ENCODE data around the gene ZNF746. TPM values are rescaled to one million over a fixed set of nuclear protein-coding genes. Genes with fewer than 3 reads are reported as not detected.

Gene ZNF746
- total and polyA plus RNA-seq, 4 donors = 12.2 to 22.4 (median 16.8) TPM

GRCh38 chr7:149436358-149436757 is 61.3 kb downstream of the ZNF746 start:
- WGBS (ENCODE audit: insufficient coverage) = 95% methylated on average over 15 of the region's 15 CpGs
- peaks cover 2% of the 10 kb centered on the region for H3K4me1 ChIP-seq (ENCODE audit: control insufficient read depth, insufficient read depth, low read length)

GRCh38 chr7:149433124-149433523 is 64.5 kb downstream of the ZNF746 start:
- Histone ChIP-seq H3K36me3 (ENCODE audit: control insufficient read depth, insufficient read depth, low read length) (peaks cover 37% of the 10 kb centered on the region), H3K27ac (ENCODE audit: low read depth, low read length) (no peak overlapping the region)
- 86% methylated on average over 8 of the region's 8 CpGs for WGBS (ENCODE audit: insufficient coverage)

More at GRCh38 chr7:149436358-149436757, 61.3 kb downstream of the ZNF746 start:
- no peak for DNase-seq (ENCODE audit: low read depth in 4 of 6, low spot score in 6 of 6)
- Histone ChIP-seq H3K27ac (ENCODE audit: low read depth, low read length) (no peak overlapping the region), H3K9me3 (ENCODE audit: control insufficient read depth, insufficient read depth, low read length) (no peaks in the 10 kb centered on the region), H3K36me3 (ENCODE audit: control insufficient read depth, insufficient read depth, low read length) (peaks cover 33% of the 10 kb centered on the region), H3K4me3 (ENCODE audit: low read depth, low read length) (no peak overlapping the region), H3K27me3 (ENCODE audit: control insufficient read depth, insufficient read depth, low read length) (no peaks in the 10 kb centered on the region)

GRCh38 chr7:149432121-149432691 is 65.4 kb downstream of the ZNF746 start:
- Histone ChIP-seq H3K4me3 (ENCODE audit: low read depth, low read length) (no peak overlapping the region), H3K27me3 (ENCODE audit: control insufficient read depth, insufficient read depth, low read length) (no peaks in the 10 kb centered on the region), H3K27ac (ENCODE audit: low read depth, low read length) (no peak overlapping the region), H3K36me3 (ENCODE audit: control insufficient read depth, insufficient read depth, low read length) (peaks cover 37% of the 10 kb centered on the region), H3K4me1 (ENCODE audit: control insufficient read depth, insufficient read depth, low read length) (peaks cover 21% of the 10 kb centered on the region), H3K9me3 (ENCODE audit: control insufficient read depth, insufficient read depth, low read length) (no peaks in the 10 kb centered on the region)
- DNase-seq (ENCODE audit: low read depth in 4 of 6, low spot score in 6 of 6) = no peak
- WGBS (ENCODE audit: insufficient coverage) = 90% methylated on average over 53 of the region's 53 CpGs

More at GRCh38 chr7:149433124-149433523, 64.5 kb downstream of the ZNF746 start:
- no peak for DNase-seq (ENCODE audit: low read depth in 4 of 6, low spot score in 6 of 6)
- H3K27me3 ChIP-seq (ENCODE audit: control insufficient read depth, insufficient read depth, low read length) = no peaks in the 10 kb centered on the region
- H3K9me3 ChIP-seq (ENCODE audit: control insufficient read depth, insufficient read depth, low read length) = no peaks in the 10 kb centered on the region
- no peak overlapping the region for H3K4me3 ChIP-seq (ENCODE audit: low read depth, low read length)
- H3K4me1 ChIP-seq (ENCODE audit: control insufficient read depth, insufficient read depth, low read length) = peaks cover 21% of the 10 kb centered on the region

GRCh38 chr7:149431486-149432120 is 66.0 kb downstream of the ZNF746 start:
- H3K27ac ChIP-seq (ENCODE audit: low read depth, low read length) = no peak overlapping the region
- H3K9me3 ChIP-seq (ENCODE audit: control insufficient read depth, insufficient read depth, low read length) = no peaks in the 10 kb centered on the region
- WGBS (ENCODE audit: insufficient coverage) = 87% methylated on average over 54 of the region's 66 CpGs
- peaks cover 23% of the 10 kb centered on the region for H3K4me1 ChIP-seq (ENCODE audit: control insufficient read depth, insufficient read depth, low read length)
- peaks cover 35% of the 10 kb centered on the region for H3K36me3 ChIP-seq (ENCODE audit: control insufficient read depth, insufficient read depth, low read length)
- no peak overlapping the region for H3K4me3 ChIP-seq (ENCODE audit: low read depth, low read length)
- H3K27me3 ChIP-seq (ENCODE audit: control insufficient read depth, insufficient read depth, low read length) = no peaks in the 10 kb centered on the region
- DNase-seq (ENCODE audit: low read depth in 4 of 6, low spot score in 6 of 6) = no peak

GRCh38 chr7:149430192-149430591 is 67.4 kb downstream of the ZNF746 start:
- Histone ChIP-seq H3K4me1 (ENCODE audit: control insufficient read depth, insufficient read depth, low read length) (peaks cover 23% of the 10 kb centered on the region), H3K27me3 (ENCODE audit: control insufficient read depth, insufficient read depth, low read length) (no peaks in the 10 kb centered on the region), H3K36me3 (ENCODE audit: control insufficient read depth, insufficient read depth, low read length) (peaks cover 27% of the 10 kb centered on the region), H3K27ac (ENCODE audit: low read depth, low read length) (peak overlapping the region; percentile 22), H3K9me3 (ENCODE audit: control insufficient read depth, insufficient read depth, low read length) (no peaks in the 10 kb centered on the region), H3K4me3 (ENCODE audit: low read depth, low read length) (no peak overlapping the region)
- WGBS (ENCODE audit: insufficient coverage) = 61% methylated on average over 3 of the region's 4 CpGs
- no peak for DNase-seq (ENCODE audit: low read depth in 4 of 6, low spot score in 6 of 6)

GRCh38 chr7:149427893-149428292 is 69.7 kb downstream of the ZNF746 start:
- H3K4me3 ChIP-seq (ENCODE audit: low read depth, low read length) = no peak overlapping the region
- H3K4me1 ChIP-seq (ENCODE audit: control insufficient read depth, insufficient read depth, low read length) = peaks cover 31% of the 10 kb centered on the region
- DNase-seq (ENCODE audit: low read depth in 4 of 6, low spot score in 6 of 6) = no peak
- peaks cover 5% of the 10 kb centered on the region for H3K27me3 ChIP-seq (ENCODE audit: control insufficient read depth, insufficient read depth, low read length)
- no peaks in the 10 kb centered on the region for H3K9me3 ChIP-seq (ENCODE audit: control insufficient read depth, insufficient read depth, low read length)
- H3K36me3 ChIP-seq (ENCODE audit: control insufficient read depth, insufficient read depth, low read length) = peaks cover 19% of the 10 kb centered on the region
- 93% methylated on average over 2 of the region's 2 CpGs for WGBS (ENCODE audit: insufficient coverage)
- H3K27ac ChIP-seq (ENCODE audit: low read depth, low read length) = no peak overlapping the region

- WGBS (ENCODE audit: insufficient coverage) = 62% methylated on average over 3 of the region's 4 CpGs
- Histone ChIP-seq H3K27me3 (ENCODE audit: control insufficient read depth, insufficient read depth, low read length) (peaks cover 8% of the 10 kb centered on the region), H3K4me1 (ENCODE audit: control insufficient read depth, insufficient read depth, low read length) (peaks cover 36% of the 10 kb centered on the region), H3K9me3 (ENCODE audit: control insufficient read depth, insufficient read depth, low read length) (no peaks in the 10 kb centered on the region), H3K36me3 (ENCODE audit: control insufficient read depth, insufficient read depth, low read length) (peaks cover 12% of the 10 kb centered on the region), H3K27ac (ENCODE audit: low read depth, low read length) (no peak overlapping the region), H3K4me3 (ENCODE audit: low read depth, low read length) (no peak overlapping the region)
- DNase-seq (ENCODE audit: low read depth in 4 of 6, low spot score in 6 of 6) = peak in 2 of 6 donors; percentile 4 to 25
Measured at GRCh38 chr7:149427096-149427680, 70.4 kb downstream of the ZNF746 start.

GRCh38 chr7:149423449-149424110 is 74.0 kb downstream of the ZNF746 start:
- DNase-seq (ENCODE audit: low read depth in 4 of 6, low spot score in 6 of 6) = peak in 2 of 6 donors; percentile 50 to 84
- H3K4me3 ChIP-seq (ENCODE audit: low read depth, low read length) = no peak overlapping the region
- no peaks in the 10 kb centered on the region for H3K36me3 ChIP-seq (ENCODE audit: control insufficient read depth, insufficient read depth, low read length)
- H3K27ac ChIP-seq (ENCODE audit: low read depth, low read length) = no peak overlapping the region
- H3K4me1 ChIP-seq (ENCODE audit: control insufficient read depth, insufficient read depth, low read length) = peaks cover 21% of the 10 kb centered on the region
- no peaks in the 10 kb centered on the region for H3K9me3 ChIP-seq (ENCODE audit: control insufficient read depth, insufficient read depth, low read length)
- WGBS (ENCODE audit: insufficient coverage) = 11% methylated on average over 22 of the region's 24 CpGs
- H3K27me3 ChIP-seq (ENCODE audit: control insufficient read depth, insufficient read depth, low read length) = peaks cover 8% of the 10 kb centered on the region

GRCh38 chr7:149422914-149423301 is 74.7 kb downstream of the ZNF746 start:
- WGBS (ENCODE audit: insufficient coverage) = 11% methylated on average over 35 of the region's 35 CpGs
- DNase-seq (ENCODE audit: low read depth in 4 of 6, low spot score in 6 of 6) = no peak
- no peak overlapping the region for H3K27ac ChIP-seq (ENCODE audit: low read depth, low read length)
- no peaks in the 10 kb centered on the region for H3K36me3 ChIP-seq (ENCODE audit: control insufficient read depth, insufficient read depth, low read length)
- peaks cover 21% of the 10 kb centered on the region for H3K4me1 ChIP-seq (ENCODE audit: control insufficient read depth, insufficient read depth, low read length)
- H3K4me3 ChIP-seq (ENCODE audit: low read depth, low read length) = peak overlapping the region; percentile 33
- H3K9me3 ChIP-seq (ENCODE audit: control insufficient read depth, insufficient read depth, low read length) = no peaks in the 10 kb centered on the region
- H3K27me3 ChIP-seq (ENCODE audit: control insufficient read depth, insufficient read depth, low read length) = peaks cover 8% of the 10 kb centered on the region
